ENCODE data around the gene PBX1.

- TF ChIP-seq, protein P1, sequence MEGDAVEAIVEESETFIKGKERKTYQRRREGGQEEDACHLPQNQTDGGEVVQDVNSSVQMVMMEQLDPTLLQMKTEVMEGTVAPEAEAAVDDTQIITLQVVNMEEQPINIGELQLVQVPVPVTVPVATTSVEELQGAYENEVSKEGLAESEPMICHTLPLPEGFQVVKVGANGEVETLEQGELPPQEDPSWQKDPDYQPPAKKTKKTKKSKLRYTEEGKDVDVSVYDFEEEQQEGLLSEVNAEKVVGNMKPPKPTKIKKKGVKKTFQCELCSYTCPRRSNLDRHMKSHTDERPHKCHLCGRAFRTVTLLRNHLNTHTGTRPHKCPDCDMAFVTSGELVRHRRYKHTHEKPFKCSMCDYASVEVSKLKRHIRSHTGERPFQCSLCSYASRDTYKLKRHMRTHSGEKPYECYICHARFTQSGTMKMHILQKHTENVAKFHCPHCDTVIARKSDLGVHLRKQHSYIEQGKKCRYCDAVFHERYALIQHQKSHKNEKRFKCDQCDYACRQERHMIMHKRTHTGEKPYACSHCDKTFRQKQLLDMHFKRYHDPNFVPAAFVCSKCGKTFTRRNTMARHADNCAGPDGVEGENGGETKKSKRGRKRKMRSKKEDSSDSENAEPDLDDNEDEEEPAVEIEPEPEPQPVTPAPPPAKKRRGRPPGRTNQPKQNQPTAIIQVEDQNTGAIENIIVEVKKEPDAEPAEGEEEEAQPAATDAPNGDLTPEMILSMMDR (IDR thresholded peaks at IDR 0.05): peak in 3 of 7 experiments; percentile 35 to 49 (median 44)
- TF ChIP-seq EP300 (IDR thresholded peaks at IDR 0.05) (no peak), POLR2A (IDR thresholded peaks at IDR 0.05) (no peak)
Measured at GRCh38 chr1:164625004-164625617, 66.1 kb downstream of the PBX1 start.
